GM12872 (cell line): Measurements from ENCODE around the gene CPED1.

Experiments
- TF ChIP-seq, protein P1 (sequence below): IDR thresholded peaks from 3 replicates; pipeline ENCODE4 v1.5.1; 2011; ENCODE audit warnings: low read depth, mild to moderate bottlenecking, low read length, moderate library complexity; ENCODE audit not compliant: insufficient read depth

CPED1 gene

DNA sequence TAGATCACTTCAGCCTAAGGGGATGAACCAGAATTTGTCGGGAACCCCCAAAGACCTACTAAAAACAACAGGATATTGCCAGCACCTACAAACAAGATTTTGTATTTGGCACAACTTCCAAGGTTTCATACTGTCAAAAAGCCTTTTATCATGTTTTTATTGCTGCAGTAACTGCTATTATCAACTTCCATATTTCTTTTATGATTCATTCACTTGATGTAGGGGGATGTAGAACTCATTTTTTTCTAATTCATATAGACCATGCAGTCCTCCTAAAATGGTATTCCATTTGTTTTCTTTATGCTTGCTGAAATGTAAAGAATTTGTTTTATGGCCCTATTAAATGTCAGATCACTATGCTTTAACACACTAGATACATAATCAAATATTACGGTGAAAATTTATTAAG, 310.3 kb downstream of the CPED1 start:
- TF ChIP-seq, protein P1, sequence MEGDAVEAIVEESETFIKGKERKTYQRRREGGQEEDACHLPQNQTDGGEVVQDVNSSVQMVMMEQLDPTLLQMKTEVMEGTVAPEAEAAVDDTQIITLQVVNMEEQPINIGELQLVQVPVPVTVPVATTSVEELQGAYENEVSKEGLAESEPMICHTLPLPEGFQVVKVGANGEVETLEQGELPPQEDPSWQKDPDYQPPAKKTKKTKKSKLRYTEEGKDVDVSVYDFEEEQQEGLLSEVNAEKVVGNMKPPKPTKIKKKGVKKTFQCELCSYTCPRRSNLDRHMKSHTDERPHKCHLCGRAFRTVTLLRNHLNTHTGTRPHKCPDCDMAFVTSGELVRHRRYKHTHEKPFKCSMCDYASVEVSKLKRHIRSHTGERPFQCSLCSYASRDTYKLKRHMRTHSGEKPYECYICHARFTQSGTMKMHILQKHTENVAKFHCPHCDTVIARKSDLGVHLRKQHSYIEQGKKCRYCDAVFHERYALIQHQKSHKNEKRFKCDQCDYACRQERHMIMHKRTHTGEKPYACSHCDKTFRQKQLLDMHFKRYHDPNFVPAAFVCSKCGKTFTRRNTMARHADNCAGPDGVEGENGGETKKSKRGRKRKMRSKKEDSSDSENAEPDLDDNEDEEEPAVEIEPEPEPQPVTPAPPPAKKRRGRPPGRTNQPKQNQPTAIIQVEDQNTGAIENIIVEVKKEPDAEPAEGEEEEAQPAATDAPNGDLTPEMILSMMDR: no peak

DNA sequence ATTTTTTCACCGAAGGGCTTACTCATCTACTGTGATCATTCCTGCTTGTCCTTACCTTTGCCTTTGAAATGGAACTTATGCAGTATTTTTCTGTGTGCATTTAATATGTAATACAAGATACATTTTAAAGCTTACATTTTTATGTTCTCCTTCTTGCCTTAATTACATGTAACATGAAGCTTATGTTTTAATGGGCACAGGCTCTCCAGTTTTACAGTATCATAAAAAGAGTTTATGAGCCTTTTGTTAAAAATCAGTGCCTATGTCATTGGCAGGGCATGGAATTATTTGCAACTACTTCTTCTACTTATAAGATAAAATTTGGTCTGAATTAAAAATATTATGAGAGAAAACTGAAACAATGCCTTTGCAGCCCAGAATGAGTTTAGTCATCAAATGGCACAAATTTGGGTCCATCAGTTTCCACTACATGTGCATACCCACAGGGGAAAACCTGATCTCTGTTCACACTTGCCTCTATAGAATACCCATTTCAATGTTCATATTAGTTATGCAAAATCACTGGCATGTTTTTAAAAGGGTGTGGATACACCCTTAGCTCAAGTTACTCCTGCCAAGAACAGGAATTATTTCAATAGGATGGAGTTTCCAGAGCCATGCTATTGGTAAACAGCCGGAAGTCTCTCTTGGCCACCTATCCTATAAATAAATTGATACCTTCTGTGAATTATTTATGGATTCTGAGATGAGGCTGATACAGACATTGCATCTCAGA, 312.3 kb downstream of the CPED1 start:
- TF ChIP-seq, protein P1: no peak

DNA sequence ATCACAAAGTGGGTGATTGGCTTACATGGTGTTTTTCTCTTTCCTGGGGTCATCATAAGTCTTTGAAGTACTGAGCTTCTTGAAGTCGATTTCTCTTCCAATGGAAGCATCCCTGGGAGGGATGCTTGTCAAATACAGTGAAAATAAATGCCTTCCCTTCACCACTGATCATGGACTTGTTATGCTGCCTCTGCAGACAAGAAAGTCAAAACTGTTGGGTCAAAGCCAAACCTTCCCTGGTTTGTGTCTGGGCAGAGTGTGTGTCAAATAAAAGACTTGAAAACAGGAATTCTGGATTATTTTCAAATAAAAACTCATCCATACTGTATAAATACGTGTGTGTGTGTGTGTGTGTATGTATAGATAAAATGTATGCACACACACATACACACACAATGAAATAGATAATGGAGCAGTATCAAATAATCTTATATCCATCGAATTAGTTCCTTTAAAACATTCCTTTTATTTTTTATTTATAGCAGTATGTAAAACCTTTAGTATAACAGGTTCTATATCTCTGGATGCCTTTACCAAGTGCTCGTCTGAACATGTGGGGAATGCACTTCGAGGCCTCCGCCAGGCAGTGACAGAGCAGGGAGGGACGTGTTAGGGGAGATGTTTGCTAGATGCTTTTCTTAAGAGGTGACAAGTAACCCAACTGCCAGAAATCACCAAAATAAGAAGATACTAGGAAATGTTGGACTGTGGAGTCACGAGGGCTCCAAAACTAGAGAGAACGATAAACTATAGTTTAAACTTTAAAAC, 313.1 kb downstream of the CPED1 start:
- TF ChIP-seq, protein P1: no peak

DNA sequence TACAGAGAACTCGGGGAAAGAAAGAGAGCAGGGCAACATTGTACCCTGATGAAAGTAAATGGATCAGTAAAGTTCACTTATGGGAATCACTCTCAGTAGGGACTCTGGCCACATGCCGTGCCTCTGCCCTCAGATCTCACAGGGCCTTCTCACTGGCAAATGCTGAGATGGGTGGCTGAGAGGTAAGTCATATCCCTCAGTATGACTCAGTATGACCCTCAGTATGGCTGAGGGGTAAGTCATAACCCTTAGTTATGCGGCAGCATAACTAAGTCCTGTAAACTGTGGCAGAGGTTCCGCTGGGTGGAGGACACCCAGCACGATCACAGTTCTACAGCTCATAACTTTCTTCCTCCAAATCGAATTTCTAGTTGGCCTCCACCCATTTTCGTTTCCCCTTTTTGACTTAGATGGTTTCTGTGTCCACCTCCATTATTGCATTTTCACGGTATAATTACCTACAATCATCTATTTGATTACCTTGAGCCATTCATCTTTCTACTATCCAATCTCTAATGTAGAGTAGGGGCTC, 313.8 kb downstream of the CPED1 start:
- TF ChIP-seq, protein P1: no peak

DNA sequence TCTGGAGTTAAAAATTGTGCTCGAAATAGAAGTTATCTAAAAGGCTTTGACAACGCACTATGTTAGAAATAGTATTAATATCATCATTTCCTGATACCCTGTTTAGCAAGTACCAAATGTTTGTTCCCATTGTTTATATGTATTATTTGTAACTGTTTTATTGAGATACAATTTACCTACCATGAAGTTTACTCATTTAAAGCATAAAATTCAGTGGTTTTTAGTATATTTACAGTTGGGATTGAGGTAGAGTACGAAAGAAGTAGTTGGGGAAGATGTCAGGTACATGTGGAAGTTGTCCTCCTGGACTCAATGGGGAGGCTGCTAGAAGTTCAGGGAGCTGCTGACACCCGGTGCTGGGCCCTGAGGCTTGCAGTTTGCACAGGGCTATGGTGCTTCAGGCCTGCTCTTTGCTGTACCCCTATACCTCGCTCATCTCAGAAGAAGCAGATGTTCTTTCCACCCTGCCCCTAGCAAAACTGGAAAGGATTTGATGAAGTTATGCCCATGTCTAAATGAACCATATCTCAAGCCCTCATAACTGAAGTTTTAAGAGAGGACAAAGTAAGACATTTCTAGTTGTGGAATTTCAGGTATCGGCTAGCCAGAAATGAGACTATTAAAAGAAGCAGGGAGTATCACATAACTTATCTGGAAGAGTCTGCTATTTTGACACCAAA, 315.1 kb downstream of the CPED1 start:
- TF ChIP-seq, protein P1: no peak

DNA sequence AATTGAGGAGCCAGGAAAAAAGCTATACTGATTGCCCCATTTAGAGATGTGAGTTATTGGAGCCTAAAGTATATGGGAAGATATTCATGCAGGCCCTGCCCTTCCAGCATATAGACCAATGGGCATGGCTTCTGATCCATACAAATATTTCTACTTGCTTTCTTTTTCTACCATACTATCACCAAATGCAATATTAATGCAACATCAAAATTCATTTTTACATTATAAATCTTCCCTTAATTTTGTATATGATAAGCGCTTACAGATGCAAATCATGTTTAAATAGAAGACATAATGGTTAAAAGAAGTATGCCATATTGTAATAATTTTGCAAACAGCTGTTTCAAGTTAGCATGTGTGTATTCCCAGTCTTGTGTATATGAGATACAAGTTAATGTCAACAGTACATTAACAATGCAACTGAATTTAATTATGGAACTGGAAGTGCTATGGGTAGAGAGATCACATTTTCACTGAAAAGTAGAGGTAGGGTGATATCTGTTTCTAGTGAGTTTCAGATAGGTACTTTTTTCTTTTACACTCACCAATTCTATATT, 315.7 kb downstream of the CPED1 start:
- TF ChIP-seq, protein P1: no peak

DNA sequence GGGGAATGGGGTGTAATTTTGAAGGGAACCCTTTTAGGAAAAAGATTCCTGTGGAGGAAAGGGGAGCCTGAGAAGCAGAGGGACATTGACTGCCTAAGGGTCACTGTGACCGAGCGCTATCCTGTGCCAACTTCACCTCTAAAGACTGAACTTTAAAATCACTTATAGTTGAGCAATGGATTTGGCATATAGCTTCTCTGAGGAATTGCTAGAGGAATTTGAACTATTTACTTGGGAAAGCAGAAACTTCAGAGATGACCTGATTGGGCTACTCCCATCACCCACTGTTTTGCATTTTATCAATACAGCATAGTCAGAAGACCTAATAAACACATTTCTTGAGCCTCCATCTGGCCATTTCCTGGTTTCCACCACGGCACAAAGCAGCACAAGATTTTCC, 316.6 kb downstream of the CPED1 start:
- TF ChIP-seq, protein P1: no peak
